Fibroblast of lung (primary cell): Measurements from ENCODE around the gene BTG3. TPM values are rescaled to one million over a fixed set of nuclear protein-coding genes. Genes with fewer than 3 reads are reported as not detected.

Source experiments
- DNase-seq, 2 donors: peaks; one replicate each; pipeline versions ENCODE4 v3.0.0 to v3.0.0-alpha.2; 2010; ENCODE audit warnings: low read depth in 2 of 2
- H2AFZ ChIP-seq: 2 replicates; pipeline ENCODE4 v1.5.1; 2012; ENCODE audit warnings: low read length, control low read depth, inconsistent platforms
- H3K27ac ChIP-seq: 2 replicates; pipeline ENCODE4 v1.5.1; 2011; ENCODE audit warnings: low read length, control low read depth; ENCODE audit not compliant: insufficient read depth
- H3K27me3 ChIP-seq: 2 replicates; pipeline ENCODE4 v1.5.1; 2011; ENCODE audit warnings: mild to moderate bottlenecking, low read length; ENCODE audit not compliant: control insufficient read depth, insufficient read depth
- H3K36me3 ChIP-seq: 2 replicates; pipeline ENCODE4 v1.5.1; 2011; ENCODE audit warnings: low read length; ENCODE audit not compliant: control insufficient read depth, insufficient read depth
- H3K4me1 ChIP-seq: 2 replicates; pipeline ENCODE4 v1.5.1; 2011; ENCODE audit warnings: low read length; ENCODE audit not compliant: control insufficient read depth, insufficient read depth; ENCODE audit errors: extremely low read depth
- H3K4me2 ChIP-seq: 2 replicates; pipeline ENCODE4 v1.5.1; 2011; ENCODE audit warnings: low read length, control low read depth; ENCODE audit not compliant: insufficient read depth; ENCODE audit errors: extremely low read depth
- H3K4me3 ChIP-seq, 4 experiments: fragments of 200-600 bp in 1 of 4; sonication (generic) in 1 of 4; replicated peaks in 1 of 4; 2 replicates each; pipeline ENCODE4 v1.5.1; 2011 to 2016; ENCODE audit warnings: low read length in 4 of 4, low read depth in 3 of 4, mild to moderate bottlenecking in 3 of 4, control low read depth in 2 of 4, inconsistent platforms in 1 of 4, mixed read lengths in 1 of 4; ENCODE audit not compliant: insufficient read depth in 1 of 4; ENCODE audit errors: control extremely low read depth in 1 of 4
- H3K79me2 ChIP-seq: 2 replicates; pipeline ENCODE4 v1.5.1; 2012; ENCODE audit warnings: mild to moderate bottlenecking, low read length, inconsistent platforms; ENCODE audit not compliant: control insufficient read depth, insufficient read depth
- H3K9ac ChIP-seq: 2 replicates; pipeline ENCODE4 v1.5.1; 2011; ENCODE audit warnings: mild to moderate bottlenecking, low read length, control low read depth; ENCODE audit not compliant: insufficient read depth
- H3K9me3 ChIP-seq: 2 replicates; pipeline ENCODE4 v1.5.1; 2012; ENCODE audit warnings: low read depth, low read length; ENCODE audit not compliant: control insufficient read depth, insufficient read depth
- H4K20me1 ChIP-seq: 2 replicates; pipeline ENCODE4 v1.5.1; 2011; ENCODE audit warnings: low read length; ENCODE audit not compliant: control insufficient read depth, insufficient read depth; ENCODE audit errors: extremely low read depth
- EZH2 ChIP-seq: IDR thresholded peaks from 2 replicates; pipeline ENCODE4 v1.5.1; 2012; ENCODE audit warnings: low read length, control low read depth, mild to moderate bottlenecking; ENCODE audit errors: missing control alignments
- polyA plus RNA-seq, 2 donors: library from polyadenylated mRNA; depleted of rRNA in 1 of 2; stranded (reverse) in 1 of 2; unstranded in 1 of 2; fragments of >200 nt; gene quantifications; 2 replicates each; pipeline ENCODE4 v1.2.1, GENCODE V29; 2011 to 2012; ENCODE audit warnings: missing spikeins in 1 of 2
- total RNA-seq: library from RNA; depleted of rRNA; stranded (reverse); fragments of >200 nt; gene quantifications from 2 replicates; pipeline ENCODE4 v1.2.1, GENCODE V29; 2014
- TF ChIP-seq, protein P1 (sequence below), 2 donors: IDR thresholded peaks in 1 of 2; conservative IDR thresholded peaks in 1 of 2; 1 replicate in 1 of 2; 2 replicates in 1 of 2; pipeline ENCODE4 v1.5.1; 2011 to 2012; ENCODE audit warnings: low read length in 2 of 2, control low read depth in 1 of 2, inconsistent platforms in 1 of 2, low read depth in 1 of 2, mild to moderate bottlenecking in 1 of 2

The BTG3 gene
- total and polyA plus RNA-seq, 2 donors (not counting 1 experiment from before 2014, with no cell fraction given): 32.5 to 51.2 TPM

DNA sequence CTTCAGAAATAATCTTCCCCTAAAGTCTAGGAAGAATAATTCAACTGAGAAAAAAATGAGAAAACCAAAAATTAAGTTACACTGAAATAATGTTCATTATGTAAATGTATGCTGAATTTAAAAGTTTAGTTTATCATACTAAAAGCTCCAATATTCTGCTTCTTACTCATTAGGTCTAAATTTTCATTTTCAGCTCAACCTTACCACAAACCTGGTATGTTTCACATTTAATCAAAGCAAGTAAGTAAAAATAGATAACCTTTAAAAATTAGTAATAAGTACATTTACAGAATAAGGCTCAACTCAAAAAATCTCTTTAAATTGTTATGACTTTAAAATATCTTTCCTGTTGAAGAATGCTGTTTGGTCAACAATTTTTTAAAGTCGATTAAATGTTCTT, 15.0 kb downstream of the BTG3 start:
- H3K4me1 ChIP-seq: no peaks in the 10 kb centered on the region
- no peaks in the 10 kb centered on the region for H3K36me3 ChIP-seq
- no peak for TF ChIP-seq EZH2
- TF ChIP-seq, protein P1, sequence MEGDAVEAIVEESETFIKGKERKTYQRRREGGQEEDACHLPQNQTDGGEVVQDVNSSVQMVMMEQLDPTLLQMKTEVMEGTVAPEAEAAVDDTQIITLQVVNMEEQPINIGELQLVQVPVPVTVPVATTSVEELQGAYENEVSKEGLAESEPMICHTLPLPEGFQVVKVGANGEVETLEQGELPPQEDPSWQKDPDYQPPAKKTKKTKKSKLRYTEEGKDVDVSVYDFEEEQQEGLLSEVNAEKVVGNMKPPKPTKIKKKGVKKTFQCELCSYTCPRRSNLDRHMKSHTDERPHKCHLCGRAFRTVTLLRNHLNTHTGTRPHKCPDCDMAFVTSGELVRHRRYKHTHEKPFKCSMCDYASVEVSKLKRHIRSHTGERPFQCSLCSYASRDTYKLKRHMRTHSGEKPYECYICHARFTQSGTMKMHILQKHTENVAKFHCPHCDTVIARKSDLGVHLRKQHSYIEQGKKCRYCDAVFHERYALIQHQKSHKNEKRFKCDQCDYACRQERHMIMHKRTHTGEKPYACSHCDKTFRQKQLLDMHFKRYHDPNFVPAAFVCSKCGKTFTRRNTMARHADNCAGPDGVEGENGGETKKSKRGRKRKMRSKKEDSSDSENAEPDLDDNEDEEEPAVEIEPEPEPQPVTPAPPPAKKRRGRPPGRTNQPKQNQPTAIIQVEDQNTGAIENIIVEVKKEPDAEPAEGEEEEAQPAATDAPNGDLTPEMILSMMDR (conservative IDR thresholded peaks at IDR 0.05 in 1 of 2, IDR thresholded peaks at IDR 0.05 in 1 of 2; ENCODE audit: low read depth in 1 of 2, low read length in 2 of 2): no peak
- no peak overlapping the region for H3K4me3 ChIP-seq
- H3K79me2 ChIP-seq: peaks cover 6% of the 10 kb centered on the region
- no peak overlapping the region for H2AFZ ChIP-seq
- no peak for DNase-seq
- no peak overlapping the region for H3K4me2 ChIP-seq
- no peaks in the 10 kb centered on the region for H3K27me3 ChIP-seq
- H3K9ac ChIP-seq: no peak overlapping the region
- H3K27ac ChIP-seq: no peak overlapping the region
- H3K9me3 ChIP-seq: no peaks in the 10 kb centered on the region
- no peaks in the 10 kb centered on the region for H4K20me1 ChIP-seq

DNA sequence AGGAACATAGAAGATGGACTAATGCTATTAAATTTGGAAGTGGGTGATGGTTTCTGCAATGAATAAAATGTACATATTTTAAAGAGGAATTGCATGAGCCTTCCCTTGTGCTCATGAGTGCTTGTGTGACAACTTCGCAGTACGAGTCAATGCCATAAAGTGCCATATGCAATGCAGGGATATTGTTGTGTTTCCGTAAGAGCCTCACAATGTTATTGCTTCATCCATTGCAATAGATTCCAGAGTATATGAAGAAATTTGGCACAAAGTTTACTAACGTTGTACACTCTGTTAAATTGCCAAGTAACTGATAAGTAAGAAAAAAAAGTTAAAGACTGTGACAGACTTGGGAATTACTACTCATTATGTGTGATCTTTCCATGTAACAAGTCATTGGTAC, 22.3 kb downstream of the BTG3 start:
- H3K36me3 ChIP-seq: no peaks in the 10 kb centered on the region
- no peak overlapping the region for H3K27ac ChIP-seq
- no peaks in the 10 kb centered on the region for H3K79me2 ChIP-seq
- peaks cover 1% of the 10 kb centered on the region for H4K20me1 ChIP-seq
- peak in 1 of 2 donors; percentile 93 for DNase-seq
- no peaks in the 10 kb centered on the region for H3K27me3 ChIP-seq
- H3K4me3 ChIP-seq: no peak overlapping the region
- H3K4me1 ChIP-seq: no peaks in the 10 kb centered on the region
- no peaks in the 10 kb centered on the region for H3K9me3 ChIP-seq
- no peak for TF ChIP-seq EZH2
- TF ChIP-seq, protein P1 (conservative IDR thresholded peaks at IDR 0.05 in 1 of 2, IDR thresholded peaks at IDR 0.05 in 1 of 2; ENCODE audit: low read depth in 1 of 2, low read length in 2 of 2): no peak
- H2AFZ ChIP-seq: no peak overlapping the region
- no peak overlapping the region for H3K9ac ChIP-seq
- no peak overlapping the region for H3K4me2 ChIP-seq

DNA sequence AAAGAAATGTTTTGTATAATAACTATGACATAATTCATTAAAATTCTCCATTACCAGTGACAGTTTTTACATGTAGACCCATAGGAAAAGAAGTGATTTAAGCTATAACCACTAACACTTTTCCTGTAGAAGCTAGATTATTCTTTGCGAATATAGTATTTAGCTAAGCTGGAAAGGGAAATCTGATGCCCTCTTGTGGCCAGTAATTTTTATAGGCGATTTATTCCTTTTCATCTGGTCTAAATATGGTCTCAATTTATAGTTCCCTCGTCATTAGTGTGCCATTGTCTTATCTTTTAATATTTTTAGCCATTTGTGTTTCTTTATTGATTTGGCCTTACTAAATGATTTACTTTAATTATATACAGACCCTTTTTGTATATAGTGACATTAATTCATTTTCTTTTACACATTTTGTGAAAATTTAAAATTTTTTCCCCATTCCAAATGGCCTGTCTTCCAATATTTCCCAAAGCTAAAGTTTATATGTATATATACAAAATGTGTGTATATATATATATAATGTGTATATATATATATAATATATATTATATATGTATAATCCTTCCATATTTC, 26.7 kb downstream of the BTG3 start:
- H3K4me1 ChIP-seq: no peaks in the 10 kb centered on the region
- peaks cover 1% of the 10 kb centered on the region for H4K20me1 ChIP-seq
- no peaks in the 10 kb centered on the region for H3K9me3 ChIP-seq
- no peak overlapping the region for H2AFZ ChIP-seq
- H3K36me3 ChIP-seq: no peaks in the 10 kb centered on the region
- no peak for TF ChIP-seq EZH2
- TF ChIP-seq, protein P1 (conservative IDR thresholded peaks at IDR 0.05 in 1 of 2, IDR thresholded peaks at IDR 0.05 in 1 of 2; ENCODE audit: low read depth in 1 of 2, low read length in 2 of 2): peak; percentile 55 to 56
- H3K4me3 ChIP-seq: no peak overlapping the region
- no peak overlapping the region for H3K27ac ChIP-seq
- DNase-seq: peak; percentile 36 to 79
- no peaks in the 10 kb centered on the region for H3K79me2 ChIP-seq
- H3K4me2 ChIP-seq: no peak overlapping the region
- H3K27me3 ChIP-seq: no peaks in the 10 kb centered on the region
- H3K9ac ChIP-seq: no peak overlapping the region
